Thymus (tissue), 11 donors: ENCODE results near the gene ARL13B. TPM values are rescaled to one million over a fixed set of nuclear protein-coding genes. Genes with fewer than 3 reads are reported as not detected.
"Not testable (repeated sequence)": the region's sequence is repeated elsewhere in the genome, so short reads cannot be mapped to it uniquely, and the experiment has no call there.

ENCODE experiments used
- DNase-seq, 9 donors: peaks; one replicate each; pipeline ENCODE4 v3.0.0-alpha.2; 2013; ENCODE audit warnings: low spot score in 9 of 9, low read depth in 6 of 9, missing footprints in 1 of 9
- H3K27ac ChIP-seq, 2 donors: one replicate each; pipeline ENCODE4 v1.5.1; 2013; ENCODE audit warnings: control low read depth in 1 of 2, low read depth in 1 of 2, low read length in 1 of 2, mild to moderate bottlenecking in 1 of 2, moderate library complexity in 1 of 2
- H3K27me3 ChIP-seq, 2 donors: one replicate each; pipeline ENCODE4 v1.5.1; 2013; ENCODE audit warnings: low read length in 1 of 2; ENCODE audit not compliant: control insufficient read depth in 2 of 2, insufficient read depth in 1 of 2
- H3K36me3 ChIP-seq, 2 donors: one replicate each; pipeline ENCODE4 v1.5.1; 2013; ENCODE audit warnings: low read length in 1 of 2, mild to moderate bottlenecking in 1 of 2, moderate library complexity in 1 of 2; ENCODE audit not compliant: control insufficient read depth in 2 of 2, insufficient read depth in 2 of 2
- H3K4me1 ChIP-seq, 2 donors: one replicate each; pipeline ENCODE4 v1.5.1; 2013; ENCODE audit warnings: low read length in 2 of 2; ENCODE audit not compliant: control insufficient read depth in 2 of 2, insufficient read depth in 2 of 2
- H3K4me3 ChIP-seq, 2 donors: one replicate each; pipeline ENCODE4 v1.5.1; 2013; ENCODE audit warnings: low read length in 2 of 2, control low read depth in 1 of 2, mild to moderate bottlenecking in 1 of 2
- H3K9me3 ChIP-seq, 2 donors: one replicate each; pipeline ENCODE4 v1.5.1; 2013; ENCODE audit warnings: low read length in 1 of 2, mild to moderate bottlenecking in 1 of 2; ENCODE audit not compliant: control insufficient read depth in 2 of 2, insufficient read depth in 1 of 2
- WGBS: extraction: QIAGEN DNeasy Blood & Tissue Kit; methylation state at CpG from one replicate; pipeline ENCODE4 v1.1.7; 2013; 5-methylcytosine and 5-hydroxymethylcytosine counted together
- polyA plus RNA-seq: library from polyadenylated mRNA; stranded (reverse); fragments of 200-250 nt; gene quantifications from one replicate; pipeline ENCODE4 v1.2.3, GENCODE V29; 2013
- total RNA-seq: library from RNA; stranded (reverse); fragments of 120-200 nt; gene quantifications from one replicate; pipeline ENCODE4 v1.2.4, GENCODE V29; 2013
- donor health status: healthy.

The ARL13B gene
- total and polyA plus RNA-seq, 2 donors: 6.7 to 8.5 TPM

GRCh38 chr3:93962798-93963197, 17.2 kb upstream of the ARL13B start:
- 93% methylated on average over 3 of the region's 3 CpGs for WGBS
- no peaks in the 10 kb centered on the region for H3K36me3 ChIP-seq
- H3K4me3 ChIP-seq: no peak overlapping the region

GRCh38 chr3:93965106-93965505, 14.8 kb upstream of the ARL13B start:
- not testable (repeated sequence) for DNase-seq, H3K4me1 ChIP-seq, H3K27me3 ChIP-seq, H3K9me3 ChIP-seq, H3K4me3 ChIP-seq, H3K36me3 ChIP-seq, H3K27ac ChIP-seq
- 97% methylated on average over 19 of the region's 19 CpGs for WGBS

More at GRCh38 chr3:93962798-93963197, 17.2 kb upstream of the ARL13B start:
- no peak for DNase-seq
- no peaks in the 10 kb centered on the region for H3K27me3 ChIP-seq
- no peaks in the 10 kb centered on the region for H3K9me3 ChIP-seq
- H3K4me1 ChIP-seq: no peaks in the 10 kb centered on the region
- no peak overlapping the region for H3K27ac ChIP-seq

DNA sequence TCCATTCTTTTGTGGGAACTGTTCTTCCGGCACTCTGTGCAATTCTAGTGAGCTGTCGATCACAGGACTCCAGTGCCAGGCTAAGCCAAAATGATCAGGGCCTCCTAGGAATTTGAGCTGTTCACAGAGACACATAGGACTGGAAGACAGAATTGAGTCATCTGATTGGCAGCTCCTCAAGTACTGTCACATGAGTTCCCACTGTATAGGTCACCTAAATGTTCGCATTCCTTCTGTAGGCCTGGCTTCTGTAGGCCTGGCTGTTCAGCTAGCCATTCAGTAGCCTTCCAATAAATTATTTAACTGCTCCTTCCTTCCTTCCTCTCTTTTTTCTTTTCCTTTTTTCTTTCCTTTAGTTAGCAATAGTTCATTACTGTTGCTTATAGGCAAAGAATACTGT, 10.5 kb upstream of the ARL13B start:
- DNase-seq: no peak
- Histone ChIP-seq H3K4me3 (no peak overlapping the region), H3K4me1 (peaks cover 0 to 9% of the 10 kb centered on the region in 2 donors), H3K36me3 (no peaks in the 10 kb centered on the region), H3K27ac (no peak overlapping the region), H3K9me3 (no peaks in the 10 kb centered on the region), H3K27me3 (peaks cover 0 to 16% of the 10 kb centered on the region in 2 donors)
- WGBS: 79% methylated on average over 3 of the region's 3 CpGs

DNA sequence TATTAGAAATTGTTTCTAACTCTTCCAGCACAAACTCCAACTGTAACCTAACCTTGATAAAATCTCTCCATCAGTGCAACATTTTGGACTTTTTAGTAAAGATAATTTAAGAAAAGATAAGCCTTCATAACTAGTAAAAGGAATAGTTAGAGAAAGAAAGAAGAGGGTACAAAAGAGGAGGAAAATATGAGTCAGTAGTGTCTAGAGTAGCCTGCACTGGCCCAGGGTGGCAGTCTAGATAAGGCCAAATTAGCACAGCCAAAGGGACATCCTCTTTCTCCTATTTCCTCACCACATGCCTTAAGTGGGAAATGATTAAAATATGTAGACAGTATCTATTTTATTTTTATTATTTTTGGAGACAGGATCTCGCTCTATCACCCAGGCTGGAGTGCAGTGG, 10.0 kb upstream of the ARL13B start:
- Histone ChIP-seq H3K27me3 (peaks cover 0 to 16% of the 10 kb centered on the region in 2 donors), H3K36me3 (no peaks in the 10 kb centered on the region), H3K27ac (no peak overlapping the region), H3K9me3 (no peaks in the 10 kb centered on the region), H3K4me1 (peaks cover 0 to 9% of the 10 kb centered on the region in 2 donors), H3K4me3 (no peak overlapping the region)
- no peak for DNase-seq
- 92% methylated on average over 1 of the region's 1 CpG for WGBS

DNA sequence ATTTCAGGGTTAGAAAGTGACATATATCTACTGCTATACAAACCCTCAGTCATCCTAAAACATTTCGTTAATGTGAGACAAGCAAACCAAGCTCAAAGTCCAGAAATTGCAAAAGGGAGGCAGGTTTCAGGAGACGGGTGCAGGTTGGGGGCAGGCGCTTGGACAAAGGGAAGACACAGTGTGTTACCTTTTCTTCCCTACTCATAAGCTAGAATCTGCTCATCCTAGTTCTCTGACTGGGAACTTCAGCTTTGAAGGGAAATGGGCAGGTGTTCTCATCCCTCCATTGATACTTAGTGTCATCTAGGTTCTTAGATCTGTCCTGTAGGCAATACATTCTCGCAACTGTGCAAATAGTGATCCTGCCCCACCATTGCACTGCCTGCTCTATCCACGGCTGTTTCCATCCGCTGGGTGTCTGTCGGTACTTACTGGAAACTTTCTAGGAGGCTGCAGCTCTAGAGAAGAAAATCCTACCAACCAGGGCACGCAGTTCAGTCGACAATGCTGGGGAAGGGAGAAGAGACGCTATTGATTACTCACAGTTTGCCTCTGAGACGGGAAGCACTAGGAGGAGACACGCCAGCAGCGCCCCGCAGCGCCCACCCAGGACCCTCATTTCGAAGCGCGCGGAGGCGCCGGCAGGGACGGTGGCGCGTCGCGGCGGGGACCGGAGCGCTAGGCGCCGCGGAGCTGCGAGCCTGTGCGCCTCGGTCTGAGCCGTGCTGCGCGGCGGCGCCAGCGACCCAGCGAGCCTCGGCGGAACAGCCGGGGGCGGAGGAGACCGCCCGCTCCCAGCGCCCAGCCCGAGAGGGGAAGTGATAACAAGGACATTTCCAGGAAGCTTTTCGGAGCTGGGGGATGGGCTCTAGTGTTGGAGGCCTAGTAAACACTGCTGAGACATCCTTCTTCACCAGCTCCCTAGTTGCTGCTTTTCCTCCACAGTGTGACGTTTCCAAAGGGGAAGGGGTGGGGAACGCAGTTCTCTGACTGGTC, 6.5 kb upstream of the ARL13B start, which contains the start of gene PROS1:
TSS of gene PROS1 (minus strand) at position 766 of the 996 bp plus-strand sequence. CDS start at position 619, 147 bp downstream.
- H3K36me3 ChIP-seq: no peaks in the 10 kb centered on the region
- peaks cover 0 to 16% of the 10 kb centered on the region in 2 donors for H3K27me3 ChIP-seq
- peak in 8 of 9 donors; percentile 5 to 65 (median 35) for DNase-seq
- 2% methylated on average over 53 of the region's 53 CpGs for WGBS
- no peaks in the 10 kb centered on the region for H3K9me3 ChIP-seq
- peak within 1 kb of the TSS; percentile 30 to 32 for H3K4me3 ChIP-seq
- H3K4me1 ChIP-seq: peaks cover 0 to 9% of the 10 kb centered on the region in 2 donors
- peak within 1 kb of the TSS in 1 of 2 donors; percentile 38 for H3K27ac ChIP-seq

DNA sequence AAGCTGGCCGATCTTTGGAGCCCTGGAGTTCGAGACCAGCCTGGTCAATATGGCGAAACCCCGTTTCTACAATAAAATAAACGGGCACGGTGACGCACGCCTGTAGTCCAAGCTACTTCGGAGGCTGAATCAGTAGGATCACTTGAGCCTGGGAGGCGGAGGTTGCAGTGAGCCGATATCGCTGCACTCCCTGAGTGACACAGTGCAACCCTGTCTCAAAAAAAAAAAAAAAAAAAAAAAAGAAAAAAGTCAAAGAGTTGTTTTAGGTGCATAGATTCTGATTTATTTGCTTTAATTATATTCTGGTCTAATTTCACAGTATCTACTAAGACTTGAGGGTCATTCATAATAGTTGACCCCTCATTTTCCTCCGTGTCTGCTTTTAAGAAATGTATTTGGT, 1.7 kb downstream of the ARL13B start:
- Histone ChIP-seq H3K4me1 (peaks cover 0 to 8% of the 10 kb centered on the region in 2 donors), H3K27ac (no peak overlapping the region), H3K4me3 (no peak overlapping the region), H3K9me3 (no peaks in the 10 kb centered on the region), H3K36me3 (no peaks in the 10 kb centered on the region), H3K27me3 (no peaks in the 10 kb centered on the region)
- WGBS: 98% methylated on average over 13 of the region's 13 CpGs
- no peak for DNase-seq

DNA sequence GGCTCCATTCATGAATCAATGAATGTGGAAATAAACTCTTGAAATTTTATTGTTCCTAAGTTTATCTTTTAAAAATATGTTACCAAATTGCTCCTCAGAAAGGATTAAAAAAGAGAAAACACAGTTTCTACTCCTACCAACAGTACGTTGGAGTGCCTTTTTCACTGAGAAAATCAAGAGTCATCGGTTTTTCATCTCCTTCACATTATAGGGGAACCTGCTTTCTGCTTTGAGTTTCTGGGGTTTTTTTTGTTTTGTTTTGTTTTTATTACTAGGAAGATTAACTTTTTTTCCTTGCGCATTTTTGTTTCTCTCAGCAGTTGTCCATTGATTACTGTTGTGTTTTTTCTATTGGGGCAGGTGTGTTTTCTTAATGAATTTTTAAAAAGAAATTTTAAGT, 3.5 kb downstream of the ARL13B start:
- H3K36me3 ChIP-seq: no peaks in the 10 kb centered on the region
- H3K4me3 ChIP-seq: no peak overlapping the region
- no peaks in the 10 kb centered on the region for H3K27me3 ChIP-seq
- DNase-seq: no peak
- H3K27ac ChIP-seq: no peak overlapping the region
- 97% methylated on average over 3 of the region's 3 CpGs for WGBS
- H3K9me3 ChIP-seq: no peaks in the 10 kb centered on the region
- peaks cover 0 to 8% of the 10 kb centered on the region in 2 donors for H3K4me1 ChIP-seq

DNA sequence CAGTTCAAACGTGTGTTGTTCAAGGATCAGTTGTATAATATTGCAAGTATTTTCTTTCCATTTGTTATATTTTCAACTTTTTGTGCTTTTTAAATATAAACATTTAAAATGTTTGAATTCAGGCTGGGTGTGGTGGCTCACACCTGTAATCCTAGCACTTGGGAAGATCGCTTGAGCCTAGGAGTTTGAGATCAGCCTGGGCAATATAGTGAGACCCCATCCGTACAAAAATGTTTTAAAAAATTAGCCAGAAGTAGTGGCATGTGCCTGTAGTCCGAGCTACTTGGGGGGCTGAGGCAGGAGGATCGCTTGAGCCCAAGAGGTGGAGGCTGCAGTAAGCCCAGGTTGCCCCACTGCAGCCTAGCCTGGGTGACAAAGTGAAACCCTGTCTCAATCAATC, 4.7 kb downstream of the ARL13B start:
- no peak for DNase-seq
- no peaks in the 10 kb centered on the region for H3K9me3 ChIP-seq
- H3K27me3 ChIP-seq: no peaks in the 10 kb centered on the region
- no peak overlapping the region for H3K4me3 ChIP-seq
- WGBS: 97% methylated on average over 5 of the region's 5 CpGs
- H3K27ac ChIP-seq: no peak overlapping the region
- H3K36me3 ChIP-seq: no peaks in the 10 kb centered on the region
- peaks cover 0 to 5% of the 10 kb centered on the region in 2 donors for H3K4me1 ChIP-seq

- Histone ChIP-seq H3K36me3 (no peaks in the 10 kb centered on the region), H3K9me3 (no peaks in the 10 kb centered on the region), H3K27me3 (no peaks in the 10 kb centered on the region), H3K4me3 (no peak overlapping the region), H3K4me1 (no peaks in the 10 kb centered on the region), H3K27ac (no peak overlapping the region)
- no peak for DNase-seq
Observed at GRCh38 chr3:93988283-93988682, 8.3 kb downstream of the ARL13B start.
